ENCODE measurements around the gene BRAF. TPM values are rescaled to one million over a fixed set of nuclear protein-coding genes. Genes with fewer than 3 reads are reported as not detected.
"Not testable (repeated sequence)": the region's sequence is repeated elsewhere in the genome, so short reads cannot be mapped to it uniquely, and the experiment has no call there.

BRAF gene
- total RNA-seq, 2 experiments from 2014 or later, result 49.9 to 57.8 TPM

- no peak for TF ChIP-seq CTCF (IDR thresholded peaks at IDR 0.05)
- Mint-ChIP-seq H3K36me3 (ENCODE audit: low read depth) (peaks cover 12% of the 10 kb centered on the region), H3K27ac (no peak overlapping the region), H3K4me3 (no peak overlapping the region), H3K27me3 (no peaks in the 10 kb centered on the region), H3K4me1 (ENCODE audit: low read depth) (peaks cover 62% of the 10 kb centered on the region), H3K9me3 (peaks cover 1% of the 10 kb centered on the region)
- DNase-seq, result no peak
- no peak overlapping the region for H3K27ac ChIP-seq (ENCODE audit: low read depth in 1 of 2, low read length in 2 of 2)
- H3K4me1 ChIP-seq (ENCODE audit: insufficient read depth, low read length), result peaks cover 3% of the 10 kb centered on the region
- ChIA-PET CTCF (interaction anchor here (1.3 kb wide), 1 partner anchor 9 kb away, joined by 3 read pairs; no protein-coding TSS in a partner anchor), POLR2A (no interaction called here)
- no peak overlapping the region for H3K4me3 ChIP-seq (ENCODE audit: low read length)
- intact Hi-C loops (cut with DNase I, micrococcal nuclease), result no loop called here
- no peaks in the 10 kb centered on the region for H3K9me3 ChIP-seq (ENCODE audit: control insufficient read depth in 1 of 2, insufficient read depth in 1 of 2, low read length in 2 of 2)
- H3K36me3 ChIP-seq (ENCODE audit: insufficient read depth, low read length), result no peaks in the 10 kb centered on the region
- ATAC-seq (ENCODE audit: poor library complexity), result no peak
- H3K27me3 ChIP-seq (ENCODE audit: control insufficient read depth in 1 of 2, insufficient read depth in 2 of 2, low read length in 2 of 2), result no peaks in the 10 kb centered on the region
These were observed 41.4 kb downstream of the BRAF start for GRCh38 chr7:140883378-140883777.

GRCh38 chr7:140882834-140883233 lies 41.9 kb downstream of the BRAF start:
- H3K4me3 Mint-ChIP-seq; H3K9me3 ChIP-seq (ENCODE audit: control insufficient read depth in 1 of 2, insufficient read depth in 1 of 2, low read length in 2 of 2); intact Hi-C loops (cut with DNase I, micrococcal nuclease); H3K27me3 Mint-ChIP-seq; POLR2A ChIA-PET; ATAC-seq (ENCODE audit: poor library complexity); H3K4me1 ChIP-seq (ENCODE audit: insufficient read depth, low read length); H3K27ac Mint-ChIP-seq; H3K9me3 Mint-ChIP-seq; H3K27me3 ChIP-seq (ENCODE audit: control insufficient read depth in 1 of 2, insufficient read depth in 2 of 2, low read length in 2 of 2); H3K36me3 ChIP-seq (ENCODE audit: insufficient read depth, low read length); DNase-seq; H3K4me3 ChIP-seq (ENCODE audit: low read length); H3K27ac ChIP-seq (ENCODE audit: low read depth in 1 of 2, low read length in 2 of 2): not testable (repeated sequence)
- CTCF ChIA-PET, result interaction anchor here (1.3 kb wide), 1 partner anchor 10 kb away, joined by 3 read pairs; no protein-coding TSS in a partner anchor
- Mint-ChIP-seq H3K4me1 (ENCODE audit: low read depth) (peaks cover 62% of the 10 kb centered on the region), H3K36me3 (ENCODE audit: low read depth) (peaks cover 14% of the 10 kb centered on the region)

GRCh38 chr7:140881507-140882228 lies 43.1 kb downstream of the BRAF start:
- Mint-ChIP-seq H3K4me3 (no peak overlapping the region), H3K4me1 (ENCODE audit: low read depth) (peaks cover 65% of the 10 kb centered on the region), H3K27me3 (no peaks in the 10 kb centered on the region), H3K36me3 (ENCODE audit: low read depth) (peaks cover 14% of the 10 kb centered on the region), H3K9me3 (peaks cover 4% of the 10 kb centered on the region), H3K27ac (no peak overlapping the region)
- no peaks in the 10 kb centered on the region for H3K36me3 ChIP-seq (ENCODE audit: insufficient read depth, low read length)
- no peak overlapping the region for H3K27ac ChIP-seq (ENCODE audit: low read depth in 1 of 2, low read length in 2 of 2)
- H3K4me1 ChIP-seq (ENCODE audit: insufficient read depth, low read length), result no peaks in the 10 kb centered on the region
- DNase-seq (no peak), ATAC-seq (ENCODE audit: poor library complexity) (no peak)
- no peaks in the 10 kb centered on the region for H3K9me3 ChIP-seq (ENCODE audit: control insufficient read depth in 1 of 2, insufficient read depth in 1 of 2, low read length in 2 of 2)
- intact Hi-C loops (cut with DNase I, micrococcal nuclease), result no loop called here
- no peak for TF ChIP-seq CTCF (IDR thresholded peaks at IDR 0.05)
- ChIA-PET POLR2A (interaction anchor here (1.0 to 1.4 kb wide), 2 partner anchors 10 to 13 kb away, joined by 3 to 8 read pairs; no protein-coding TSS in a partner anchor), CTCF (no interaction called here)
- no peaks in the 10 kb centered on the region for H3K27me3 ChIP-seq (ENCODE audit: control insufficient read depth in 1 of 2, insufficient read depth in 2 of 2, low read length in 2 of 2)
- no peak overlapping the region for H3K4me3 ChIP-seq (ENCODE audit: low read length)

- H3K4me3 ChIP-seq (ENCODE audit: low read length), result no peak overlapping the region
- intact Hi-C loops (cut with DNase I, micrococcal nuclease), result no loop called here
- no peak overlapping the region for H3K27ac Mint-ChIP-seq
- POLR2A ChIA-PET, result no interaction called here
- H3K4me3 Mint-ChIP-seq, result no peak overlapping the region
- no peak for ATAC-seq (ENCODE audit: poor library complexity)
- TF ChIP-seq CTCF (IDR thresholded peaks at IDR 0.05), result no peak
- no peaks in the 10 kb centered on the region for H3K27me3 ChIP-seq (ENCODE audit: control insufficient read depth in 1 of 2, insufficient read depth in 2 of 2, low read length in 2 of 2)
- CTCF ChIA-PET, result no interaction called here
- DNase-seq, result no peak
- H3K9me3 ChIP-seq (ENCODE audit: control insufficient read depth in 1 of 2, insufficient read depth in 1 of 2, low read length in 2 of 2), result no peaks in the 10 kb centered on the region
- H3K27me3 Mint-ChIP-seq, result no peaks in the 10 kb centered on the region
- peaks cover 30% of the 10 kb centered on the region for H3K36me3 Mint-ChIP-seq (ENCODE audit: low read depth)
- no peaks in the 10 kb centered on the region for H3K36me3 ChIP-seq (ENCODE audit: insufficient read depth, low read length)
- peaks cover 5% of the 10 kb centered on the region for H3K4me1 ChIP-seq (ENCODE audit: insufficient read depth, low read length)
- H3K9me3 Mint-ChIP-seq, result peaks cover 4% of the 10 kb centered on the region
- H3K27ac ChIP-seq (ENCODE audit: low read depth in 1 of 2, low read length in 2 of 2), result no peak overlapping the region
- peaks cover 59% of the 10 kb centered on the region for H3K4me1 Mint-ChIP-seq (ENCODE audit: low read depth)
These were observed 47.5 kb downstream of the BRAF start for GRCh38 chr7:140877249-140877524.

Data from CD4-positive, alpha-beta T cell (primary cell).